ENCODE results near the gene ROR1.
"Not testable (repeated sequence)": the region's sequence is repeated elsewhere in the genome, so short reads cannot be mapped to it uniquely, and the experiment has no call there.

Gene ROR1

GRCh38 chr1:64197076-64197475, 423.3 kb downstream of the ROR1 start:
- no peak for DNase-seq

GRCh38 chr1:64199154-64199553, 425.3 kb downstream of the ROR1 start:
- DNase-seq = no peak

- DNase-seq = no peak
Measured at GRCh38 chr1:64200064-64200463, 426.2 kb downstream of the ROR1 start.

DNA sequence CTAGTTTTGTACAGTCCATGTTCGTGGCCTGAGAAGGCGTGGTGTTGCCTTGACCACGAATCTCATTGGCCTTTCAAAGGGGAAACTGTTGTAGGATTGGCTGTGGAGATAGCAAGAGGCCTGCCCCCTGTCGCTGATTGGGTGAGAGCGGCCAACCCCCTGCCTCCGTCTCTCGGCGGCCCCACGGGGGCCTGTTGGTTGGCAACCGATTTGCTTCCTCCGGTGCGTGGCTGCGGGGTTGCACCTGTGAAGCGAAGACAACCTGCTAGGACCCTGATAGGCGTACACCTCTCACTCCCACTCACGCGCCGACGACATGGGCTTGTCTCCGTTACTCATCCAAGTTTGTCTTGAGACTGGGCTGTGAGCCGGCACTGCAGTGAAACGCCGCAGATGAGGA, 429.6 kb downstream of the ROR1 start, which contains the start of gene UBE2U:
Gene UBE2U, plus strand, starts transcription at position 204 of the 400 bp plus-strand sequence. CDS start 428 bp downstream, outside the sequence.
- no peak for DNase-seq

DNA sequence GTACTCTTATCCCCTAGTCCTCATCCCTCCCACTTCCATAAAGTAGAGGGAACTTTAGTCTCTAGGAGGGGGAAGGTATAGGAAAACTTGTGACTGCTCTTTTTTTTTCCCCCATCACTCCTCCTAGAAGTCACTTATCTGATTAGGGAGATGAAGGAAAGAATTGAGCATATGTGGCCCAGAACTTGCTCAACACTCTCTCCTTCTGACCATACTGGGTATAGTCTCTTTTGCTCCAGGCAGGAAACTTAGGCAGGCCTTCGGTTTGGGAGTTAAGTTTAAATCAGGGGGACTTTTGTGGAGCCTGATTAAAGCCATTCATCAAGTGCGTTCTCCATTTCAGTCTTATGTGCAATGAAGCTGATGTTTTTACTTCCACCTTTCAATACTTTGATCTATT, 435.4 kb downstream of the ROR1 start:
- DNase-seq = no peak

DNA sequence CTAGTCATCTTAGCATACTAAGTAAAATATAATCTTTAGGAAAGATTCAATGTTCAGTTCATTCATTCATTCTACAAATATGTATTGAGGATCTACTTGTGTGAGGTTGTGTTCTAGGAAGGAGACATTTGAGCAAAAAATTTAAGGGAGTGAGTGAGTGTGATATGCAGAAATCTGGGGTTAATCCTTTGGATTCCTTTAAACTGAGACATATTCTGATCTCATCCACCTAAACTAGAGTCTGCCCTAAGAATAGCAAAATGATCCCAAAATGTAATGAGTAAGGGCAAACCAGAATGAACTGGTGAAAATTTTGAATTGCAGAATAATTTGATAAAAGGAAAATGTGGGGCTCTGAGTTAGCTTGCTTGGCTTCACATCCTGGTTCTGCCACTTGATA, 438.2 kb downstream of the ROR1 start:
- no peak for DNase-seq

GRCh38 chr1:64215576-64215975, 441.8 kb downstream of the ROR1 start:
- DNase-seq = no peak

DNA sequence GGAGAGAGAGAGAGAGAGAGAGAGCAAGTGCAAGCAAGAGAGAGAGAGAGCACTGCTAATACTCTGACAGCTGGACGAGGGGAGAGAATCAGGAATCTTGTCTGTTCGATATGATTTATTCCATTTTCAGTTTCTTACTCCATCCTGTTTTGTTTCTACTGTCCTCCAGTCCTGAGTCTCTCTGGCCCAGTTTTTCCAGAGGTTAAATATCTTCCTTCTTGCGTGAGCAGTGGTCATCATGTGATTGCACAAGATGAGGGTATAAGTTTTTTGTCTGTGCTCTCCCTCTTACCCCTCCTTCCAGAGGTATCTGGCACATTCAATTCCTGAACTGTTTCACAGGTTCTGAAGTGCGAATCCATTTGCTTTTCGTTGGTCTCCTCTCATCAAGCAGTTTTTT, 446.4 kb downstream of the ROR1 start:
- DNase-seq = no peak

DNA sequence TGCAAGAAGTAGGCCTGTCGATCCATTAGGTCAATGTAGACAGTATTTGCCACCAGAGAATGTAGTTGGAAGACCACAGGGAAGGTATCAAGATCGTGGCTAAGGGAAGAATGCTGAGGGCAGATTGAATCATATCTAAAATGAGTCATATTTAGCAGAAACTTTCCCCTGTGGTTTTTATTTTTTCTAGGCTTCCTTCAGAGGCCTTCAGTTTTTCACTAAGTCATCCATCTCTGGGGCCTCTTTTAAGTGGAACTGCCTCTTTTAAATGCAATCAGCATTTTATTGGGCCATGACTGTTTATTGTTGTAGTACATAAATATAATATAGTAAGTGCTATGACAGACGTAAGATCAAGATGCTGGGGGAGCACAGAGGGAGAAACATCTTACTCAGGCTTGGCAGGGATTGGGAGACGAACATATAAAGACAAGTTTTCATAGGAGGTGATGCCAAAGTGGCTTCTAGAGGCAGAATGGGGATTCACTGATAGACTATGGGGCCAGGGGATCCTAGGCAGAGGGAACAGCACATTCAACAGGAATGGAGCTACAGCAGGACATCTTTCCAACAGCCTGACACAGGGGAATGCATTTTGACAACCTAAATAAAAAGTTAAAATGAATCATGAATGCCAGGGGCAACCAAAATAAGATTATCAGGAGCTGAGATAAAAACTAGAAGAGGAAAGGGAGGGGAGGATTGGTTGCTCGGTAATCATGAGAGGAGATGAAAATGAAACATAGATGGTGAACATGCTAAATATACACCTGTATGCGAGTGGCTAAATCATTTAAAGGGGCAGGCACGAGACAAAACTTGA, 449.7 kb downstream of the ROR1 start:
- DNase-seq = peak; percentile 54

GRCh38 chr1:64224236-64224635, 450.4 kb downstream of the ROR1 start:
- not testable (repeated sequence) for DNase-seq

DNA sequence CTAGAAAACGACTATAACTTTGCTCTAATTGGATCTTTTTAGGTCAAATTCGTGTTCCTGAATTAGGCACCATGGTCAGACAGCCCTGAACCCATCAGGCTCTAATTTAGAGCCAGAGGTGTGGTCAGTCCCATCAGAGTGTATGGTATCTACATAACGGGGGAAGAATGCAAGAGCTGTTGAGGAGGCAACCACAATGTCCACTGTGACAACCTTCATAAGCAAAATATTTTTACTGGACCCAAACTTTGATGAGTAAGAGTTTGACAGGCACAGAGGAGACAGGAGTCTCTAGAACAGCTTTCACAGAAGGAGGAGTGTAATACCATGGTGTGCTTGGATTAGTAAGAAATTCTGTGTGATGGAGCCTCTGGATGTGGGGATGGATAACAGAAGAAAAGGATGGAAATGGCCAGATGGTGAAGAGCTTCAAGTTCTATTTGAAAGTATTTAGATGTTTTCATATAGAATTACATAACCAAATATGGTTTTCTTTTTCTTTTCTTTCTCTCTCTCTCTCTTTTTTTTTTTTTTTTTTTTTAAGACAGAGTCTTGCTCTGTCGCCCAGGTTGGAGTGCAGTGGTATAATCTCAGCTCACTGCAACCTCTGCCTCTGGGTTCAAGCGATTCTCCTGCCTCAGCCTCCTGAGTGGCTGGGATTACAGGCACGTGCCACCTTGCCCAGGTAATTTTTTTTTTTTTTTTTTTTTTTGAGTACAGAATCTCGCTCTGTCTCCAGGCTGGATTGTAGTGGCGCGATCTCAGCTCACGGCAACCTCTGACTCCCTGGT, 454.5 kb downstream of the ROR1 start:
- no peak for DNase-seq

GRCh38 chr1:64229307-64229706, 455.5 kb downstream of the ROR1 start:
- DNase-seq = no peak
